Naive B cell (primary cell): Measurements from ENCODE around the gene FAM229B. TPM values are rescaled to one million over a fixed set of nuclear protein-coding genes. Genes with fewer than 3 reads are reported as not detected.
A peak's percentile ranks its signal among the peaks of the same experiment; 100 is the strongest.

Experiments used
- ATAC-seq, 2 donors: fragments of 150-1000 bp; cut with Tn5 transposase; 2 replicates each; pipeline ENCODE4 v1.10.0; 2021; ENCODE audit warnings: low read depth in 2 of 2, mild to moderate bottlenecking in 2 of 2, moderate library complexity in 2 of 2
- DNase-seq: peaks from one replicate; pipeline ENCODE4 v3.0.0; 2022
- H3K27ac Mint-ChIP-seq, 6 donors: one replicate each; pipeline ENCODE4 v1.8.0; 2020 to 2022; ENCODE audit warnings: mild to moderate bottlenecking in 6 of 6, mixed read lengths in 6 of 6, moderate library complexity in 5 of 6, inconsistent platforms in 2 of 6
- H3K27me3 Mint-ChIP-seq, 3 donors: one replicate each; pipeline ENCODE4 v1.8.0; 2021 to 2022; ENCODE audit warnings: mixed read lengths in 3 of 3, mild to moderate bottlenecking in 1 of 3
- H3K36me3 Mint-ChIP-seq, 2 donors: one replicate each; pipeline ENCODE4 v1.8.0; 2020 to 2022; ENCODE audit warnings: mixed read lengths in 2 of 2, inconsistent platforms in 1 of 2, mild to moderate bottlenecking in 1 of 2
- H3K4me1 Mint-ChIP-seq, 3 donors: one replicate each; pipeline ENCODE4 v1.8.0; 2020 to 2022; ENCODE audit warnings: mixed read lengths in 3 of 3, inconsistent platforms in 1 of 3, mild to moderate bottlenecking in 1 of 3, moderate library complexity in 1 of 3
- H3K4me3 Mint-ChIP-seq, 8 donors: one replicate each; pipeline ENCODE4 v1.8.0; 2020 to 2022; ENCODE audit warnings: mild to moderate bottlenecking in 8 of 8, mixed read lengths in 8 of 8, moderate library complexity in 8 of 8, inconsistent platforms in 2 of 8
- H3K9me3 Mint-ChIP-seq, 7 donors: one replicate each; pipeline ENCODE4 v1.8.0; 2020 to 2022; ENCODE audit warnings: mixed read lengths in 7 of 7, mild to moderate bottlenecking in 5 of 7, inconsistent platforms in 2 of 7, moderate library complexity in 1 of 7
- polyA plus RNA-seq, 6 donors: library from polyadenylated mRNA; unstranded; fragments of 300-500 nt; fragmentation: Illumina TruSeq; gene quantifications; one replicate each; pipeline ENCODE4 v1.2.3, GENCODE V29; 2021; ENCODE audit warnings: low read depth in 6 of 6

FAM229B gene
- polyA plus RNA-seq, 6 donors from 2014 or later, result 2.7 to 9.0 (median 4.7) TPM

DNA sequence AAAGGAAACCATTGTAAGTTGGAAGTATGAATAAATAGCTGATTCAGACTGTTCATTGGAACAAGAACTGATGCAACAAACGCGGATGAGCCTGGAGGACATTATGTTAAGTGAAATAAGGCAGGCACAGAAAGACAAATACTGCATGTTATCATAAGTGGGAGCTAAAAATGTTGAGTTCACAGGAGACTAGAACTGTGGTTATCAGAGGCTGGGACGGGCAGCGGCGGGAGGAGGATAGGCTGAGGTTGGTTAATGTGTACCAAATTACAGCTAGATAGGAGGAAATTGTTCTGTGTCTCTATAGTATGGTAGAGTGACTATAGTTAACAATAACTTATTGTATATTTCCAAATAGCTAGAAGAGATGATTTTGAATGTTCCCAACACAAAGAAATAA, 40.8 kb downstream of the FAM229B start:
- H3K9me3 Mint-ChIP-seq, result no peaks in the 10 kb centered on the region
- no peak for ATAC-seq
- H3K27ac Mint-ChIP-seq, result no peak overlapping the region

DNA sequence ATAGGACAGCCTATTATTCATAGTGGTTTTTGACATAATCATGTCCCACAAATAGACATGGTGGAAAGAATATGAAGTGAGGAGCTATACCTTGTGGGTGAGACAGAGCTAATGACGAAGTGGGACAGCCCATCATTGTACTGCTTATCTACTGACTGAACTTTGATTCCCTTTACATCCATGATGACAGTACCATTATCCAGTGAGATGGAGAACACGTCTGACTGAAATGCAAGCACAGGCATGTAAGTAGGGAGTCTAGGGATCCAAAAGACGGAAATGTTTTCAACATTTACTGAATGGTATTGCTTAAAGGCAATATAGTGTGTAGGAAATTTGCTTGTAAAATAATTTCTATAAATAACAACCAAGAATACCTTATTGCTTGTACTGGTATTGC, 43.5 kb downstream of the FAM229B start:
- ATAC-seq (no peak), DNase-seq (no peak)
- no peaks in the 10 kb centered on the region for H3K36me3 Mint-ChIP-seq
- H3K9me3 Mint-ChIP-seq, result no peaks in the 10 kb centered on the region
- H3K4me3 Mint-ChIP-seq, result no peak overlapping the region
- H3K27ac Mint-ChIP-seq, result no peak overlapping the region
- peaks cover 9 to 19% (median 13%) of the 10 kb centered on the region in 3 donors for H3K27me3 Mint-ChIP-seq
- no peaks in the 10 kb centered on the region for H3K4me1 Mint-ChIP-seq

More for the DNA sequence above, 40.8 kb downstream of the FAM229B start:
- H3K27me3 Mint-ChIP-seq, result peaks cover 9 to 19% (median 13%) of the 10 kb centered on the region in 3 donors
- no peak overlapping the region for H3K4me3 Mint-ChIP-seq
- no peaks in the 10 kb centered on the region for H3K4me1 Mint-ChIP-seq
- DNase-seq, result no peak
- no peaks in the 10 kb centered on the region for H3K36me3 Mint-ChIP-seq

DNA sequence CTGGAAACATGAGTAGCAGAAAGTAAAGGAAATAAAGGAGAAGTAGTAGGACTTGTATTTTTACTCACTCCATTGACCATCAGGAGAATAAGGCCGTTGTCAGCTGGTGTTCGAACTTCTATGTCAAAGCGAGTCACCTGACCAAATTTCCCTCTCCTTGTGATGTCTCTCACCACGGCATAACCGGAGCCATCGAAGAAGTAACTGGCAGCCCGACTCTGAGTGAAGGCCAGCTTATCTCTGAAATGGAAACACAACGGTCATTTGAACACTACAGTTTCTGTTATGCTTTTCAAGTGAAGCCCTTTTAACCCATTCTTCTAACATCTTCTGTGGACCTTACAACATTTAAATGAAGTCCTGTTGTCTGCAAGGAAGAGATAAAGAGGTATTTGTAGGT, 51.7 kb downstream of the FAM229B start:
- peaks cover 0 to 4% (median 0%) of the 10 kb centered on the region in 3 donors for H3K27me3 Mint-ChIP-seq
- H3K36me3 Mint-ChIP-seq, result no peaks in the 10 kb centered on the region
- H3K27ac Mint-ChIP-seq, result no peak overlapping the region
- no peak for ATAC-seq
- no peak overlapping the region for H3K4me3 Mint-ChIP-seq
- no peak for DNase-seq
- H3K4me1 Mint-ChIP-seq, result no peaks in the 10 kb centered on the region
- H3K9me3 Mint-ChIP-seq, result no peaks in the 10 kb centered on the region

DNA sequence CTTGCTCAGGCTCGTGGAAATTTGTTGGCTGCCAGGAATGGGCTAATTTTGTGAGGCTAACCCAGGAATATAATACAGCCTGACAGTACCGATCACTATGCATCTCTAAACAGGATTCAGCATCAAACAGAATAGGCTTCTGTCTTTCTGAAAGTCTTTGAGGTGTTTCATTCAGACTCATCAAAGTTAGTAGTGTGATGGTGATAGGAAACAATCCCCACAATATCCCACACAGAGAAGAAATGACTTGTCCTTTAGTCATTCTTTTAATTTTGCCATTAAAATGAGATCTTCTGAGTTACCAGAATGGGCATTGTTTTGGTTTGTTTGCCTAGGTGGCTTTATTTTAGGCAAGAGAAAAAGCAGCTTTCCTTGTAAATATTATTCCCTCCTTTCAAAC, 54.3 kb downstream of the FAM229B start:
- ATAC-seq (no peak), DNase-seq (no peak)
- Mint-ChIP-seq H3K4me3 (no peak overlapping the region), H3K27ac (peak overlapping the region in 1 of 6 donors; percentile 70), H3K9me3 (no peaks in the 10 kb centered on the region), H3K27me3 (peaks cover 8 to 14% (median 8%) of the 10 kb centered on the region in 3 donors), H3K36me3 (no peaks in the 10 kb centered on the region), H3K4me1 (no peaks in the 10 kb centered on the region)

DNA sequence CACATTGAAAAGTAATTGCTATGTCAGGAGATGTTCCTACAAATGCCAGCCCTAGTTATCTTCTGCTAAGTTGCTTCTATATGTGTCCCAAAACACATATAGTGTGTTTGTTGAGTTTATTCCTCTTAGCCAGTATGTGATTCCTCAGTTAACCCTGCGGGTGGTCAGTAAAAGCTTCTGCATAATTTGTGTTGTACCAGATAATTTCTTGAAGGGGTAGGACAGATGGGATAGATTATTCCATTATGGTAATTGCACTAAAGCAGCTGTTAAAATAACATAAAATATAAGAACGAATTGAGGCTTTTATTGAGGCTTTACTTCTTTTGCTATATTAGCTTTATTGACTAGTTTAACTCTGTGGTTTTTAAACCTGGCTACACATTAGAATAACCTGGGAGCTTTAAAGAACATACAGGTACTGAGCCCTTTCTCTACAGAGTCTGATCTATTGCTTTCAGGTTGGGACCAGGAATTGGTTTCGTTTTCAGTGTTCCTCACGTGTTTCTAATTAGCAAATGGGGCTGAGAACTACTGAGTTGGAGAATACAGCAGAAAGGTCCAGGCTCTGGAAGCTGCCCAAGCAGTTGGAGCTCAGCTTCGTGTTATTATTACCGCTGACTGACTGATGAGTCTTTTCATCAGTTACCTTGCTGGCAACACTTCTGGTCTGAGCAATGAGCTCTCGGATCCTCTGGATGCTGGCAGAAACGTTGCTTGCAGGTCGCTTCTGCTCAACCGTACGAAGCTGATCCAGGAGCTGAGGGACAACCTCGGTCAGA, 56.9 kb downstream of the FAM229B start:
- H3K27me3 Mint-ChIP-seq, result peaks cover 7 to 14% (median 8%) of the 10 kb centered on the region in 3 donors
- H3K9me3 Mint-ChIP-seq, result no peaks in the 10 kb centered on the region
- ATAC-seq (no peak), DNase-seq (no peak)
- no peak overlapping the region for H3K4me3 Mint-ChIP-seq
- H3K36me3 Mint-ChIP-seq, result no peaks in the 10 kb centered on the region
- H3K27ac Mint-ChIP-seq, result no peak overlapping the region
- H3K4me1 Mint-ChIP-seq, result no peaks in the 10 kb centered on the region

DNA sequence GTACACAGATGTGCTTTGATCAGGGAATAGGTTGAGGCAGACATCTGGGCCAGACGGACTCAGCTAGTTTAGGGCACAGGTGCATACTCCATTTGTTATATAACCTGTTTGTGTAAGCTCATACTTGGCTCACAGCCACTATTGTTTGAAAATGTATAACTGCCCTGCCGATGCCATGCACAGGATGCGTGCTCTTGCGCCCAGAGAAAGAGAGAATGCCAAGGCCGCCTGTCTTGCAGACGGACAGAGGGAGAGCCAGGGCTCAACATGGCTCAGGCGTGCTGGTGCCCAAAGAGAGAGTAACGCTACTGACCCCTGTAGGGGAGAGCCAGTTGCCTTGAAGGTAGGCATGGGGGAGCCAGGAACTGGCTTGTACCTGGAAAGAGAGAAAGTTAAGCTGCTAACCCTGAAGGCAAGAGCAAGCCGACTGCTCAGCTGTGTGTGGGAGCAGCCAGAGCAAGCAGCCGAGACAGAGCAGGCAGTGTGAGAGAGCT, 57.7 kb downstream of the FAM229B start:
- H3K4me1 Mint-ChIP-seq, result no peaks in the 10 kb centered on the region
- no peaks in the 10 kb centered on the region for H3K36me3 Mint-ChIP-seq
- ATAC-seq (no peak), DNase-seq (no peak)
- H3K27ac Mint-ChIP-seq, result no peak overlapping the region
- H3K4me3 Mint-ChIP-seq, result no peak overlapping the region
- H3K9me3 Mint-ChIP-seq, result no peaks in the 10 kb centered on the region
- peaks cover 4 to 14% (median 8%) of the 10 kb centered on the region in 3 donors for H3K27me3 Mint-ChIP-seq

DNA sequence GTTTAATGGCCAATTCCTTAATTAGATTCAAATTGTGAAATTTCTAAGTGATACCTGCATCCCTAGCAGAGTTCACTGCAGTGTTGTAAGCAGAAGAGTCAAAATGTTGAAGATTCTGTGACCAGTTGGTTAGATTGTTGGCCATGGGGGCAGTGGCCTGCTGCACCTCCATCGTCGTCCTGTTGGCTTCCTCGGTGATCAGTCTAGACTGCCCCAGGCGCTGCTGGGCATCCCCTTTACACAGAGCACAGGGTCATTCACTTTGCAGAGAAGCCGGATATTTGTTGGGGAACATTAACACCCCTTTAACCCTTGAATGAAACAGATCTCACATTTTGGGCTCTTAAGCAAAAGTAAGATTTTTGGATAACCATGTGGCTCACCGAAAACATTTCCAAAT, 60.7 kb downstream of the FAM229B start:
- Mint-ChIP-seq H3K27me3 (peaks cover 4 to 14% (median 8%) of the 10 kb centered on the region in 3 donors), H3K27ac (no peak overlapping the region), H3K36me3 (no peaks in the 10 kb centered on the region), H3K9me3 (no peaks in the 10 kb centered on the region), H3K4me3 (no peak overlapping the region), H3K4me1 (peaks cover 0 to 9% (median 3%) of the 10 kb centered on the region in 3 donors)
- DNase-seq (no peak), ATAC-seq (no peak)

DNA sequence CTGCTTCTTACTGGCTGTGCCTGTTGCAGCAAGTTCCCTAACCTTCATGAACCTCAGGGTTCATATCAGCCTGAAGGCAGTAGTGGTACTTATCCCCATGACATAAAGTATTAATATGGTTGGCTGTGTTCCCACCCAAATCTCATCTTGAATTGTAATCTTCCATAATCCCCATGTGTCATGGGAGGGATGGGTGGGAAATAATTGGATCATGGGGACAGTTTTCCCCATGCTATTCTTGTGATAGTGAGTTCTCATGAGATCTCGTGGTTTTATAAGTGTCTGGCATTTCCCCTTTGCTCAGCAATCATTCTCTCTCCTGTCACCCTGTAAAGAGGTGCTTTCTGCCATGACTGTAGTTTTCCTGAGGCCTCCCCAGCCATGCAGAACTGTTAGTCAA, 61.8 kb downstream of the FAM229B start:
- no peaks in the 10 kb centered on the region for H3K9me3 Mint-ChIP-seq
- ATAC-seq (no peak), DNase-seq (no peak)
- no peak overlapping the region for H3K27ac Mint-ChIP-seq
- peaks cover 4 to 14% (median 8%) of the 10 kb centered on the region in 3 donors for H3K27me3 Mint-ChIP-seq
- no peak overlapping the region for H3K4me3 Mint-ChIP-seq
- peaks cover 0 to 9% (median 3%) of the 10 kb centered on the region in 3 donors for H3K4me1 Mint-ChIP-seq
- H3K36me3 Mint-ChIP-seq, result no peaks in the 10 kb centered on the region

DNA sequence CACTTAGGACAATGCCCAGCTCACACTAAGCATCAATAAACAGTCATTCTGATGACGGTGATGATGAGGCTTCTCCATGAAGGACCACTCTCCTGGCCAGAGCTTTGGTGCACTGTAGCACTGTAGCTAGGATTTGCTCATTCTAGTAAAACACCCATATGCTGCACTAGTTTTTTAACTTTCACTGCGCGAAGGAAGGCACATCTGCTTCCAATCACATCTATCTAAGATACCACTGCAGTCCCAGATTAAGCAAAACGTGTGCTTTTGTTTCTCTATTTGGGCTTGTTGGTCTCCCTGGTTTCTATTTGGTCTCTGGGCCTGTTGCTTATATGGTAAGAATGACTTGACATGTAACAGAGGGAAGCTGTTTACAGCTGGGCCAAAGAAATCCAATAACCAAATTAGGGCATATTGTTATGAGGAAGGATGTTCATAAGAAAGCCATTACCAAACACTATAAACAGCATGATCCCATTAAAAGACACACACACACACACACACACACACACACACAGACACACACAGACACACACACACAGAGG, 62.4 kb downstream of the FAM229B start:
- Mint-ChIP-seq H3K27ac (peak overlapping the region in 1 of 6 donors; percentile 47), H3K9me3 (no peaks in the 10 kb centered on the region), H3K4me3 (no peak overlapping the region), H3K4me1 (peaks cover 0 to 9% (median 3%) of the 10 kb centered on the region in 3 donors), H3K27me3 (peaks cover 4 to 14% (median 8%) of the 10 kb centered on the region in 3 donors), H3K36me3 (no peaks in the 10 kb centered on the region)
- DNase-seq, result no peak
- no peak for ATAC-seq

DNA sequence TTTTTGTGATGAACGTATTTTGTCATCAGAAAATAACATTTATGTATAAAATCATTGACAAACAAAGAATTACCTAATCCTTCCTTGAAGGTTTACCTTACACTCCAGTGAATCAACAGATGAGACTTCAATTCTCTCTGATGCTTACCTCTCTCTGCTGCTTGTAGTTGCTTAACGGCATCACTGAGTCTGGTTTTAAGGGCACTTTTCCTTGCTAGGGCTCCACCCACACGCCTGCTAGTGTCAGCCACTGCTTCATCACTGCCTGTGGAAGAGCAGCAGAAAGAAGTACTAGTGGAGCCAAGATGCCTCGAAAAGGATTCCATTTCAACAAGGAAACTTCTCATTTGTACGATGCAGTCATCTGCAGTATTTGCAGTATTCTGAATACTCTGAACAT, 63.0 kb downstream of the FAM229B start:
- peaks cover 0 to 9% (median 3%) of the 10 kb centered on the region in 3 donors for H3K4me1 Mint-ChIP-seq

More for the DNA sequence above, 63.0 kb downstream of the FAM229B start:
- DNase-seq (no peak), ATAC-seq (no peak)
- H3K27ac Mint-ChIP-seq, result peak overlapping the region in 2 of 6 donors; percentile 41 to 47
- H3K36me3 Mint-ChIP-seq, result no peaks in the 10 kb centered on the region
- H3K4me3 Mint-ChIP-seq, result no peak overlapping the region
- no peaks in the 10 kb centered on the region for H3K9me3 Mint-ChIP-seq
- peaks cover 0 to 9% (median 2%) of the 10 kb centered on the region in 3 donors for H3K27me3 Mint-ChIP-seq

Other genes starting within 250 kb of the FAM229B start
- gene FYN, start 214.1 kb upstream of the FAM229B start, polyA plus RNA-seq, result 10 to 100 TPM; 53.1 to 94.5 (median 78.7) TPM
- gene CCN6, start 33.5 kb upstream of the FAM229B start, polyA plus RNA-seq, result under 1 TPM in 2 of 6 donors, not detected in 4; 0.11 to 0.15 TPM
- 10 to 100 TPM in 5 of 6 donors, 1 to 10 TPM in 1; 8.1 to 14.5 (median 11.5) TPM for gene TUBE1, start 109 bp upstream of the FAM229B start, polyA plus RNA-seq
- gene LAMA4, start 167.0 kb downstream of the FAM229B start, polyA plus RNA-seq, result not detected